Measurements from ENCODE around the gene PRDM15. TPM values are rescaled to one million over a fixed set of nuclear protein-coding genes. Genes with fewer than 3 reads are reported as not detected.

The PRDM15 gene
- total RNA-seq, 1 donor from 2014 or later: 18.6 TPM

GRCh38 chr21:41843584-41843983 is 35.6 kb downstream of the PRDM15 start:
- DNase-seq: no peak
- H3K27ac Mint-ChIP-seq: no peak overlapping the region
- no peaks in the 10 kb centered on the region for H3K27me3 Mint-ChIP-seq
- intact Hi-C loops (cut with micrococcal nuclease): no loop called here
- H3K4me3 Mint-ChIP-seq: no peak overlapping the region
- peaks cover 2% of the 10 kb centered on the region for H3K4me1 Mint-ChIP-seq
- peaks cover 5% of the 10 kb centered on the region for H3K9me3 Mint-ChIP-seq
- H3K36me3 Mint-ChIP-seq (ENCODE audit: low read depth): peaks cover 19% of the 10 kb centered on the region

- Mint-ChIP-seq H3K27ac (no peak overlapping the region), H3K36me3 (ENCODE audit: low read depth) (peaks cover 34% of the 10 kb centered on the region), H3K4me1 (peaks cover 2% of the 10 kb centered on the region), H3K9me3 (peaks cover 5% of the 10 kb centered on the region), H3K27me3 (no peaks in the 10 kb centered on the region), H3K4me3 (no peak overlapping the region)
- intact Hi-C loops (cut with micrococcal nuclease): no loop called here
- DNase-seq: no peak
Measured at GRCh38 chr21:41840880-41841279, 38.3 kb downstream of the PRDM15 start.

GRCh38 chr21:41839387-41840000 is 39.6 kb downstream of the PRDM15 start:
- Mint-ChIP-seq H3K4me3 (no peak overlapping the region), H3K36me3 (ENCODE audit: low read depth) (peaks cover 37% of the 10 kb centered on the region), H3K4me1 (peaks cover 2% of the 10 kb centered on the region), H3K27me3 (no peaks in the 10 kb centered on the region), H3K9me3 (peaks cover 5% of the 10 kb centered on the region), H3K27ac (no peak overlapping the region)
- intact Hi-C loops (cut with micrococcal nuclease): no loop called here
- DNase-seq: no peak

GRCh38 chr21:41837756-41838297 is 41.3 kb downstream of the PRDM15 start:
- Mint-ChIP-seq H3K4me1 (no peaks in the 10 kb centered on the region), H3K27ac (no peak overlapping the region), H3K4me3 (no peak overlapping the region), H3K36me3 (ENCODE audit: low read depth) (peaks cover 37% of the 10 kb centered on the region), H3K27me3 (no peaks in the 10 kb centered on the region), H3K9me3 (peaks cover 5% of the 10 kb centered on the region)
- intact Hi-C loops (cut with micrococcal nuclease): no loop called here
- no peak for DNase-seq

GRCh38 chr21:41836166-41837015 is 42.8 kb downstream of the PRDM15 start:
- Mint-ChIP-seq H3K27ac (peak overlapping the region; percentile 45), H3K9me3 (peaks cover 4% of the 10 kb centered on the region), H3K4me3 (no peak overlapping the region), H3K36me3 (ENCODE audit: low read depth) (peaks cover 34% of the 10 kb centered on the region), H3K4me1 (no peaks in the 10 kb centered on the region), H3K27me3 (no peaks in the 10 kb centered on the region)
- intact Hi-C loops (cut with micrococcal nuclease): no loop called here
- DNase-seq: no peak

- Mint-ChIP-seq H3K36me3 (ENCODE audit: low read depth) (peaks cover 27% of the 10 kb centered on the region), H3K4me1 (no peaks in the 10 kb centered on the region), H3K9me3 (no peaks in the 10 kb centered on the region), H3K4me3 (no peak overlapping the region), H3K27ac (peak overlapping the region; percentile 45), H3K27me3 (no peaks in the 10 kb centered on the region)
- intact Hi-C loops (cut with micrococcal nuclease): no loop called here
- no peak for DNase-seq
Measured at GRCh38 chr21:41835711-41836154, 43.4 kb downstream of the PRDM15 start.

- no peaks in the 10 kb centered on the region for H3K9me3 Mint-ChIP-seq
- no peaks in the 10 kb centered on the region for H3K4me1 Mint-ChIP-seq
- H3K4me3 Mint-ChIP-seq: no peak overlapping the region
- intact Hi-C loops (cut with micrococcal nuclease): no loop called here
- no peaks in the 10 kb centered on the region for H3K27me3 Mint-ChIP-seq
- no peak for DNase-seq
- no peak overlapping the region for H3K27ac Mint-ChIP-seq
- H3K36me3 Mint-ChIP-seq (ENCODE audit: low read depth): peaks cover 23% of the 10 kb centered on the region
Measured at GRCh38 chr21:41834926-41835663, 44.0 kb downstream of the PRDM15 start.

GRCh38 chr21:41834252-41834925 is 44.8 kb downstream of the PRDM15 start:
- H3K27me3 Mint-ChIP-seq: no peaks in the 10 kb centered on the region
- H3K9me3 Mint-ChIP-seq: no peaks in the 10 kb centered on the region
- no peak overlapping the region for H3K27ac Mint-ChIP-seq
- intact Hi-C loops (cut with micrococcal nuclease): no loop called here
- H3K36me3 Mint-ChIP-seq (ENCODE audit: low read depth): peaks cover 19% of the 10 kb centered on the region
- DNase-seq: no peak
- H3K4me3 Mint-ChIP-seq: no peak overlapping the region
- H3K4me1 Mint-ChIP-seq: no peaks in the 10 kb centered on the region

- no peak overlapping the region for H3K4me3 Mint-ChIP-seq
- no peaks in the 10 kb centered on the region for H3K4me1 Mint-ChIP-seq
- H3K27me3 Mint-ChIP-seq: no peaks in the 10 kb centered on the region
- peaks cover 18% of the 10 kb centered on the region for H3K36me3 Mint-ChIP-seq (ENCODE audit: low read depth)
- no peak overlapping the region for H3K27ac Mint-ChIP-seq
- intact Hi-C loops (cut with micrococcal nuclease): no loop called here
- no peaks in the 10 kb centered on the region for H3K9me3 Mint-ChIP-seq
- DNase-seq: no peak
Measured at GRCh38 chr21:41833497-41834115, 45.5 kb downstream of the PRDM15 start.

GRCh38 chr21:41832596-41833496 is 46.3 kb downstream of the PRDM15 start:
- DNase-seq: no peak
- no peak overlapping the region for H3K27ac Mint-ChIP-seq
- no peaks in the 10 kb centered on the region for H3K9me3 Mint-ChIP-seq
- H3K4me3 Mint-ChIP-seq: no peak overlapping the region
- H3K4me1 Mint-ChIP-seq: no peaks in the 10 kb centered on the region
- no peaks in the 10 kb centered on the region for H3K27me3 Mint-ChIP-seq
- H3K36me3 Mint-ChIP-seq (ENCODE audit: low read depth): peaks cover 15% of the 10 kb centered on the region
- intact Hi-C loops (cut with micrococcal nuclease): no loop called here

- no peaks in the 10 kb centered on the region for H3K9me3 Mint-ChIP-seq
- H3K4me3 Mint-ChIP-seq: no peak overlapping the region
- DNase-seq: no peak
- H3K27ac Mint-ChIP-seq: no peak overlapping the region
- H3K27me3 Mint-ChIP-seq: no peaks in the 10 kb centered on the region
- intact Hi-C loops (cut with micrococcal nuclease): no loop called here
- H3K36me3 Mint-ChIP-seq (ENCODE audit: low read depth): peaks cover 12% of the 10 kb centered on the region
- H3K4me1 Mint-ChIP-seq: no peaks in the 10 kb centered on the region
Measured at GRCh38 chr21:41831866-41832595, 47.1 kb downstream of the PRDM15 start.

GRCh38 chr21:41831453-41831831 is 47.7 kb downstream of the PRDM15 start:
- Mint-ChIP-seq H3K27me3 (no peaks in the 10 kb centered on the region), H3K27ac (no peak overlapping the region), H3K4me3 (no peak overlapping the region), H3K4me1 (no peaks in the 10 kb centered on the region), H3K36me3 (ENCODE audit: low read depth) (peaks cover 6% of the 10 kb centered on the region), H3K9me3 (no peaks in the 10 kb centered on the region)
- intact Hi-C loops (cut with micrococcal nuclease): no loop called here
- DNase-seq: no peak

All from activated CD4-positive, alpha-beta T cell treated with anti-CD3 and anti-CD28 coated beads, Interleukin-2, amount 10 ng/mL, durations not matched to agents 24 days and 14 days (primary cell).